BE2C (cell line): ENCODE data around the gene PROB1.

Source experiments
- DNase-seq: peaks from one replicate; pipeline ENCODE4 v3.0.0-alpha.2; 2020
- H3K27me3 ChIP-seq: fragments of 250-450 bp; sonication (Bioruptor Pico); 2 replicates; pipeline ENCODE4 v1.5.1; 2020; ENCODE audit warnings: mild to moderate bottlenecking
- H3K36me3 ChIP-seq: fragments of 250-450 bp; sonication (Bioruptor Pico); 2 replicates; pipeline ENCODE4 v1.5.1; 2020; ENCODE audit warnings: mild to moderate bottlenecking
- H3K4me1 ChIP-seq: fragments of 250-450 bp; sonication (Bioruptor Pico); 2 replicates; pipeline ENCODE4 v1.5.1; 2020
- H3K4me3 ChIP-seq: 2 replicates; pipeline ENCODE4 v1.5.1; 2011; ENCODE audit warnings: low read depth, low read length
- H3K9me3 ChIP-seq: fragments of 250-450 bp; sonication (Bioruptor Pico); 2 replicates; pipeline ENCODE4 v1.5.1; 2020
- TF ChIP-seq, protein P1 (sequence below): IDR thresholded peaks from 2 replicates; pipeline ENCODE4 v1.5.1; 2012; ENCODE audit warnings: mild to moderate bottlenecking, low read depth, low read length

Gene PROB1

DNA sequence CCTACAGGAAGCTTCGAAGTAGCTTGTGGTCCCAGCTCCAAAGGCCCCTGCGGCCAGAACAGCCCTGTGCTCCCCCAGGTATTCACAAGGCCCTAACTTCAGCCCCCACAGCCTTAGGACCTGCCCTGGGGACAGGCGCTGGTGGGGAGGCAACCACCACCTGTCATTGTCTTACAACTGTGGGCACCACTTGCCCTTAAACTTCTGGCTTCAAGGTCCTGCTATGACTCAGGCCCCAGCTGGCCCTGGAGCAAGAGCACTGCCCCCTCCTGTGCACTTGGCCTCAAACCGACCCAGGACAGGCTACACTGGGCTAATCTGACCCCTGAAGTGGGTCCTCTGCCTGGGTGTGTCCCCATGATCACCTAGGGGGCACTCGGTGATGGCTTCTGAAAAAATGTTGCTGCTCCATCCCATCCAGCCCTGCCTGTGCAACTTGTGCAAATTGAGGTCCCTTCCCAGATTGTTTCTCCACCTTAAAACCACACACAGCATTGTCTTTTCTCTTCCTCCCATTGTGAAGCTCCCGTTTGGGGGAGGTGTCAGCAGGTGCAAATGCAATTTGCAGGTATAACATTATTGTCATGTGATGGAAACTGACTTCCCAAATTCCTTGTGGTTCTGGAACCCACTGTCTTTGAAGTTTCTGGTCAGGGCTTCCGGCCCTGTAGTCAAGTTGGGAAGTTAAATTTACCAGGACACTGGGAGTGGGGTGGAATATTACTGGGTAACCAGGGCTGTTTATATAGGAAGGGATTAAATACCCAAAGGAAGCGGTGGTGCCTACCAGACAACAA lies 1.1 kb upstream of the PROB1 start:
- no peak for DNase-seq
- H3K9me3 ChIP-seq = no peaks in the 10 kb centered on the region
- H3K27me3 ChIP-seq = peaks cover 31% of the 10 kb centered on the region
- H3K4me3 ChIP-seq = no peak overlapping the region
- no peaks in the 10 kb centered on the region for H3K4me1 ChIP-seq
- no peaks in the 10 kb centered on the region for H3K36me3 ChIP-seq
- TF ChIP-seq, protein P1, sequence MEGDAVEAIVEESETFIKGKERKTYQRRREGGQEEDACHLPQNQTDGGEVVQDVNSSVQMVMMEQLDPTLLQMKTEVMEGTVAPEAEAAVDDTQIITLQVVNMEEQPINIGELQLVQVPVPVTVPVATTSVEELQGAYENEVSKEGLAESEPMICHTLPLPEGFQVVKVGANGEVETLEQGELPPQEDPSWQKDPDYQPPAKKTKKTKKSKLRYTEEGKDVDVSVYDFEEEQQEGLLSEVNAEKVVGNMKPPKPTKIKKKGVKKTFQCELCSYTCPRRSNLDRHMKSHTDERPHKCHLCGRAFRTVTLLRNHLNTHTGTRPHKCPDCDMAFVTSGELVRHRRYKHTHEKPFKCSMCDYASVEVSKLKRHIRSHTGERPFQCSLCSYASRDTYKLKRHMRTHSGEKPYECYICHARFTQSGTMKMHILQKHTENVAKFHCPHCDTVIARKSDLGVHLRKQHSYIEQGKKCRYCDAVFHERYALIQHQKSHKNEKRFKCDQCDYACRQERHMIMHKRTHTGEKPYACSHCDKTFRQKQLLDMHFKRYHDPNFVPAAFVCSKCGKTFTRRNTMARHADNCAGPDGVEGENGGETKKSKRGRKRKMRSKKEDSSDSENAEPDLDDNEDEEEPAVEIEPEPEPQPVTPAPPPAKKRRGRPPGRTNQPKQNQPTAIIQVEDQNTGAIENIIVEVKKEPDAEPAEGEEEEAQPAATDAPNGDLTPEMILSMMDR = no peak

DNA sequence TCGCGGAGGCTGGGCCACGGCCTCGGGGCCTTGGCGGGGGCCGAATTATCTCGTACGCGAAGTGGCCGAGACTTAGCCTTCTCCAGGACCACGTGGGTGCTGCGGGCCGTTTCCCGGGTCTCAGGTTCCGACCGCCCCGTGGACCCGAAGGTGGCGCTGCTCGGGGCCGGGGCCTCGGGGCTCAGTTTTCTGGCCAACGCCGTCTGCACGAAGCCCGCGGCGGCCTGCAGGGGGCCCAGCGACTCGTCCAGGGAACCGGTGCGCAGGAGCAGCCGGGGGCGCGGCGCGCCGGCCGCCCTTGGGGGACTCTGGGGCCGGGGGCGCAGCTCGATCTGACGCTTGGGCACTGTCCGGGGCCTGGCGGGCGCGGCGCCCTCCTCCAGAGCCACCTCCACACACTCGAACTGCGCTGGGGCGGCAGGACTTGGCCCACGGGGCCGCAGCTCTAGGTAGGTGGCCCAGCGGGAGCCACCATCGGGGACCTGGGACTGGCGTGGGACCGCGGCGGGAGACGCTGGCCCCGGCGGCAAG lies 716 bp downstream of the PROB1 start:
- no peaks in the 10 kb centered on the region for H3K4me1 ChIP-seq
- TF ChIP-seq, protein P1 = peak; percentile 39
- DNase-seq = peak; percentile 60
- no peaks in the 10 kb centered on the region for H3K9me3 ChIP-seq
- no peaks in the 10 kb centered on the region for H3K36me3 ChIP-seq
- H3K4me3 ChIP-seq = peak overlapping the region; percentile 33
- peaks cover 31% of the 10 kb centered on the region for H3K27me3 ChIP-seq

DNA sequence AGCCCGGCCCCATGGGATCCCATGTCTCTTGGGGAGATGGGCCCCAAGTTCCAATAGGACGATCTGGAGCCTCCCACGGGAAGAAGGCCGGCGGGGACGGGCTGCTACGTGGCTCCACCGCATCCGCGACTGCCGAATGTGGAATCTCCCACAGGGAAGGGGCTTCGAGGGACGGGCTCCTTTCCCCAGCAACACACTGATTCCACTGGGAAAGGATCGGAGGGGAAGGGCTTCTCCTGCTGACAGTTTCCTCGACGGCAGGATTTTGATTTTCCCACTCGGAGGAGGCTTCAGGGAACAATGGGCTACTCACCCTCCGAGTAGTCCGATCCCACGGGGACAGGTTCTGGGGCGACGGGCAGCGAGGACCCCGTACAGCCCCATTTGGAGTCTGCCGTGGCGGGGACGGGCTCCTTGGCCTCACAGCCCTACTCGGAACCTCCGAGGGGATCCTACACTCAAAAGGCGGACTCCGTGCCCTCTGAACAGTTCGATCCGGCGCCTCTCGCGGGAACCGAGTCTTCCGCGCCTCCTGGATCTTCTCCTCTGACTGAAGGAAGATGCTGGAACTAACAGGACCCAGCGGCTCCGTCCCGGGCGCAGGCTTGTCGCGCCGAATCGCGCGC lies 1.3 kb downstream of the PROB1 start:
- Histone ChIP-seq H3K9me3 (no peaks in the 10 kb centered on the region), H3K4me3 (peak overlapping the region; percentile 47), H3K36me3 (no peaks in the 10 kb centered on the region), H3K27me3 (peaks cover 31% of the 10 kb centered on the region), H3K4me1 (no peaks in the 10 kb centered on the region)
- TF ChIP-seq, protein P1 = no peak
- DNase-seq = no peak

DNA sequence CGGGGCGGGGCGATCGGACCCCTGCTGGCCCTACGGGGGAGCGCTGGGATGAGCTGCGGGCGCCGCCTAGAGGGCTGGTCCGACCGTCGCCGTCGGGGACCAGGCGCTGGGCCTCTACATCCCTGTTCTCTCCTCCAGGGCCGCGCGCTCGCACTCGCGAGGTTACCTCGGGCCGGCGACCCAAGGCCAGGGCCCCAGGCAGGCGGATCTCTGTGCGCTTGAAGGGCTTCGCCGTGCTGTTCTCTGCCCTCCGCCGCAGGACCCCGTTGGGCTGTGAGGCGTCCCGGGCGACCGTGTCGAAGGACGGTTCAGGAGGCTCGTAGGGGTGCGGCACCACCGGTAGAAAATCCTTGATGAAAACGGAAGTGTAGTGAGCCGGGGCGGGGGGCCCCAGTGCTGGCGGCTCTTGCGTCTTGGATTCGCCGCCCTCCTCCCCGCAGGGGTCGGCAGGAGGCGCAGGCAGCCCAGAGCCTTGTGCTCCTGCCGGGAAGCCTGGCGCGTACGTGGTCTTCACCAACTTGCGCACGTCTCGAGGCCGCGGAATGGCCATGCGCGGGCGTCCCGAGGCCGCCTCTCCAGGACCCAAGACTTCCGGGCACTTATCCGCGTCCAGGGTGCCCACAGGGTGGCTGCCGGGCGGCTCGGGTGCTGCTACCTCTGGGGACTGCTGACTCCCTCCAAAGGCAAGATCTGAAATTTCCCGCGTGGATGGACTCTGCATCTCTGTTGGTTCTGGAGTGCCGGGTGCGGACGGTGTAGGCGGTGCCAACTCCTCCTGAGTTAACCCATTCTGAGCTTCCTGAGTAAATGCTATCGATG lies 2.0 kb downstream of the PROB1 start:
- DNase-seq = peak; percentile 87
- peaks cover 31% of the 10 kb centered on the region for H3K27me3 ChIP-seq
- no peaks in the 10 kb centered on the region for H3K36me3 ChIP-seq
- H3K4me3 ChIP-seq = peak overlapping the region; percentile 47
- peaks cover 6% of the 10 kb centered on the region for H3K4me1 ChIP-seq
- TF ChIP-seq, protein P1 = peak; percentile 65
- H3K9me3 ChIP-seq = no peaks in the 10 kb centered on the region

DNA sequence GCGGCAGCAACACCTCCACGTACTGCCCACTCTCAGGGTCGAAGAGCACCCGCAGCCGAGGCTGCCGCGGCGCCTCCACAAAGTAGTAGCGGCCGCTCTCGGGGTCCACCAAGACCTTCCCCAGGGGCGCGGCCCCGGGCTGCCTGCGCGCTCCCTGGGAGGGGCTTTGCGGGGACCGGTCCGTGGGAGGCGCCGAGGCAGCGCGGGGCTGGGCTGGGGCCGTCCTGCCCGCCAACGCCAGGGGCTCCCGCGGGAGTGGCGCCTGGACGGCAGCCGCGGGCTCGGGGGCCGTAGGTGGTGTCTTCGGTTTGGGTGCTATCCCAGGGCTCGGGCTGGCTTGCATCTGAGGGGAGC lies 2.6 kb downstream of the PROB1 start:
- H3K27me3 ChIP-seq = peaks cover 31% of the 10 kb centered on the region
- H3K9me3 ChIP-seq = no peaks in the 10 kb centered on the region
- DNase-seq = no peak
- TF ChIP-seq, protein P1 = no peak
- H3K4me3 ChIP-seq = peak overlapping the region; percentile 47; the same call in 1 of the 2 replicates
- peaks cover 8% of the 10 kb centered on the region for H3K4me1 ChIP-seq
- H3K36me3 ChIP-seq = no peaks in the 10 kb centered on the region
